MCF 10A (cell line): ENCODE measurements around the gene C14orf93. TPM values are rescaled to one million over a fixed set of nuclear protein-coding genes. Genes with fewer than 3 reads are reported as not detected.
"Not testable (repeated sequence)": the region's sequence is repeated elsewhere in the genome, so short reads cannot be mapped to it uniquely, and the experiment has no call there.

Experiments used
- BruUV-seq: library from RNA; stranded (reverse); fragments of 400-500 nt; replicated peaks from 2 replicates; lab custom pipeline; 2021; lab: Mats Ljungman, UMichigan
- CTCF ChIA-PET: fragments of 300-600 bp; sonication (Branson Sonifier 250); formaldehyde crosslinking; extraction: SDS; loops from one replicate; lab custom pipeline; 2021; ENCODE audit warnings: antibody characterized with exemption, inconsistent platforms; lab: Yijun Ruan, JAX
- POLR2A ChIA-PET: fragments of 300-600, 350-650 bp; sonication (Branson Sonifier 250); formaldehyde crosslinking; extraction: SDS; loops from one replicate; lab custom pipeline; 2020; ENCODE audit warnings: antibody characterized with exemption, inconsistent platforms; lab: Yijun Ruan, JAX
- DNase-seq: peaks from one replicate; pipeline ENCODE4 v3.0.0-alpha.2; 2018; ENCODE audit not compliant: unreplicated experiment
- H3K27ac Mint-ChIP-seq: one replicate; pipeline ENCODE4 v1.8.0; 2022; ENCODE audit warnings: mild to moderate bottlenecking, low read depth, mixed read lengths; ENCODE audit not compliant: unreplicated experiment
- H3K27me3 Mint-ChIP-seq: one replicate; pipeline ENCODE4 v1.8.0; 2022; ENCODE audit warnings: mixed read lengths; ENCODE audit not compliant: insufficient read depth, unreplicated experiment
- H3K36me3 Mint-ChIP-seq: one replicate; pipeline ENCODE4 v1.8.0; 2022; ENCODE audit warnings: mild to moderate bottlenecking, moderate library complexity, mixed read lengths; ENCODE audit not compliant: insufficient read depth, unreplicated experiment
- H3K4me1 Mint-ChIP-seq: one replicate; pipeline ENCODE4 v1.8.0; 2022; ENCODE audit warnings: mixed read lengths; ENCODE audit not compliant: insufficient read depth, unreplicated experiment
- H3K4me3 Mint-ChIP-seq: one replicate; pipeline ENCODE4 v1.8.0; 2022; ENCODE audit warnings: mild to moderate bottlenecking, moderate library complexity, mixed read lengths; ENCODE audit not compliant: unreplicated experiment
- H3K9me3 Mint-ChIP-seq: one replicate; pipeline ENCODE4 v1.8.0; 2022; ENCODE audit warnings: mixed read lengths; ENCODE audit not compliant: unreplicated experiment
- CTCF ChIP-seq: fragments of 200-600 bp; IDR thresholded peaks from one replicate; pipeline ENCODE4 v1.8.0; 2022; ENCODE audit warnings: antibody characterized with exemption, mild to moderate bottlenecking; ENCODE audit not compliant: unreplicated experiment
- intact Hi-C: fragments of 100-400 bp; cut with micrococcal nuclease; formaldehyde crosslinking; loops from 2 replicates; pipeline ENCODE4 v1.14.1; 2022
- total RNA-seq: library from RNA; stranded (reverse); gene quantifications from 2 replicates; pipeline ENCODE4 v1.2.3, GENCODE V29; 2022

C14orf93 gene
- total RNA-seq, 1 experiment from 2014 or later: 6.1 TPM

DNA sequence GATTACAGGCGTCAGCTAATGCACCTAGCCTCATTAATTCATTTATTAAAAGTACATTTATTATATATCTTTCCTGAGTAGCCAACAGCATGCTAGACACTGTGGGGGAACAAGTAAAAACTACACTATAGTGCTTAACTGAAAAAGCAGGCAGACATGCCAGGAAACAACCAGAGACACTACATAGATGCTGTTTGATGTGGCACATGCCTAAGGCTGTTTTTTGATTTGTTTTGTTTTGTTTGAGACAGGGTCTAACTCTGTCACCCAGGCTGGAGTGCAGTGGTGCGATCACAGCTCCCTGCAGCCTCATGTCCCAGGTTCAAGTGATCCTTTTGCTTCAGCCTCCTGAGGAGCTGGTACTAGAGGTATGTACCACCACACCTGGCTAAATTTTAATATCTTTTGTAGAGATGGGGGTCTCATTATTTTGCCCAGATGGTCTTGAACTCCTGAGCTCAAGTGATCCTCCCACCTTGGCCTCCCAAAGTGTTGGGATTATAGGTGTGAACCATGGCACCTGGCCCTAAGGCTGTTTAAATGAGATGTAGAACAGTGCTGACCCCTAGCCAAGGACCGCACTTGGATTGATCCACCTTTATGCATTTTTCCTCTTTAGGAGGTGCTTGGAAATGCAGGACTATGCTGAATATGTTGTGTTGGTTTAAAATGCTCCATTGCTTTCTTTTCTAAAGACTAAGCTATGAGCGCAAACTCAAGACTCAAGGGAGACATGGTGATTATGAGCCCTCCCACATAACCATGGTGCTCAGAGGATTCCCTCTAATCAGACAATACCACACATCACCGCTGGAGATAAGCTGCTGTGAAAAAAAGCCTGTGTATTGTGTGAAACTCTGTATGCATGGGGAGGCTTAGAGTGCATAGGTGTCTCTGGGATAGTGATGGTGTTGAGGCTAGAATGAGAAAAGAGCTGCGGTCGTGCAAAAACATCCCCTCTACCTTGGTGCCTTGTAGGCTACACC, 10.5 kb upstream of the C14orf93 start:
- intact Hi-C loops: no loop called here
- BruUV-seq: no TSS peak
- Mint-ChIP-seq H3K27me3 (no peaks in the 10 kb centered on the region), H3K36me3 (peaks cover 11% of the 10 kb centered on the region), H3K4me3 (no peak overlapping the region), H3K27ac (no peak overlapping the region), H3K9me3 (no peaks in the 10 kb centered on the region), H3K4me1 (no peaks in the 10 kb centered on the region)
- ChIA-PET CTCF (interaction anchor here (0.6 to 1.9 kb wide), 6 partner anchors 11 to 551 kb away, joined by 3 to 8 read pairs (median 4); partner anchors contain the start of gene CDH24), POLR2A (interaction anchor here (0.6 to 1.3 kb wide), 3 partner anchors 9 to 72 kb away, joined by 3 to 4 read pairs (median 3); no protein-coding TSS in a partner anchor)
- no peak for DNase-seq
- TF ChIP-seq CTCF: no peak

- Mint-ChIP-seq H3K9me3 (no peaks in the 10 kb centered on the region), H3K4me3 (no peak overlapping the region), H3K4me1 (no peaks in the 10 kb centered on the region), H3K27ac (no peak overlapping the region), H3K27me3 (no peaks in the 10 kb centered on the region), H3K36me3 (no peaks in the 10 kb centered on the region)
- DNase-seq: no peak
- ChIA-PET CTCF (interaction anchor here (0.8 to 1.3 kb wide), 3 partner anchors 9 to 63 kb away, joined by 3 to 5 read pairs (median 3); no protein-coding TSS in a partner anchor), POLR2A (interaction anchor here (0.7 kb wide), 1 partner anchor 11 kb away, joined by 3 read pairs; no protein-coding TSS in a partner anchor)
- intact Hi-C loops: no loop called here
- no TSS peak for BruUV-seq
- TF ChIP-seq CTCF: no peak
These were observed 8.2 kb upstream of the C14orf93 start for GRCh38 chr14:23018107-23018506.

GRCh38 chr14:23017091-23017490, 7.1 kb upstream of the C14orf93 start:
- no peak for DNase-seq
- intact Hi-C loops: no loop called here
- POLR2A ChIA-PET: interaction anchor here (1.0 to 2.0 kb wide), 2 partner anchors 10 to 22 kb away, joined by 5 to 10 read pairs; no protein-coding TSS in a partner anchor
- Mint-ChIP-seq H3K27ac (no peak overlapping the region), H3K36me3 (no peaks in the 10 kb centered on the region), H3K4me1 (no peaks in the 10 kb centered on the region), H3K9me3 (no peaks in the 10 kb centered on the region), H3K4me3 (no peak overlapping the region), H3K27me3 (no peaks in the 10 kb centered on the region)
- CTCF ChIA-PET: interaction anchor here (0.6 to 3.6 kb wide), 5 partner anchors 8 to 31 kb away, joined by 3 to 25 read pairs (median 3); no protein-coding TSS in a partner anchor
- BruUV-seq: no TSS peak
- TF ChIP-seq CTCF: no peak

GRCh38 chr14:23015618-23016017, 5.7 kb upstream of the C14orf93 start:
- no peak for TF ChIP-seq CTCF
- Mint-ChIP-seq H3K27ac (no peak overlapping the region), H3K9me3 (no peaks in the 10 kb centered on the region), H3K36me3 (no peaks in the 10 kb centered on the region), H3K4me3 (no peak overlapping the region), H3K27me3 (no peaks in the 10 kb centered on the region), H3K4me1 (peaks cover 6% of the 10 kb centered on the region)
- no peak for DNase-seq
- intact Hi-C loops: no loop called here
- ChIA-PET POLR2A (interaction anchor here (2.0 kb wide), 1 partner anchor 9 kb away, joined by 10 read pairs; no protein-coding TSS in a partner anchor), CTCF (interaction anchor here (0.7 to 3.6 kb wide), 4 partner anchors 20 to 56 kb away, joined by 3 to 25 read pairs (median 4); no protein-coding TSS in a partner anchor)
- no TSS peak for BruUV-seq

DNA sequence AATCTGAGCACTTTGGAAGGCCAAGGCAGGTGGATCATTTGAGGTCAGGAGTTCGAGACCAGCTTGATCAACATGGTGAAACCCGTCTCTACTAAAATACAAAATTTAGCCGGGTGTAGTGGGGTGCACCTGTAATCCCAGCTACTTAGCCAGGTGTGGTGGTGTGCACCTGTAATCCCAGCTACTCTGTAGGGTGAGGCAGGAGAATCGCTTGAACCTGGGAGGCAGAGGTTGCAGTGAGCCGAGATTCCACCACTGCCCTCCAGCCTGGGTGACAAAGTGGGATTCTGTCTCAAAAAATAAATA, 3.8 kb upstream of the C14orf93 start:
- BruUV-seq, DNase-seq, H3K4me3 Mint-ChIP-seq, H3K27me3 Mint-ChIP-seq, H3K36me3 Mint-ChIP-seq, intact Hi-C loops, H3K27ac Mint-ChIP-seq, H3K9me3 Mint-ChIP-seq: not testable (repeated sequence)
- ChIA-PET POLR2A (interaction anchor here (1.2 kb wide), 1 partner anchor 20 kb away, joined by 3 read pairs; no protein-coding TSS in a partner anchor), CTCF (interaction anchor here (1.1 to 1.5 kb wide), 2 partner anchors 20 kb away, joined by 3 to 4 read pairs; no protein-coding TSS in a partner anchor)
- peaks cover 16% of the 10 kb centered on the region for H3K4me1 Mint-ChIP-seq
